HG02943 (cell line): ENCODE measurements around the gene SNTA1.
"Not testable (repeated sequence)": the region's sequence is repeated elsewhere in the genome, so short reads cannot be mapped to it uniquely, and the experiment has no call there.

Experiments used
- ATAC-seq: cut with Tn5 transposase; IDR thresholded peaks from one replicate; pipeline ENCODE4 v1.9.1; 2021; ENCODE audit warnings: mild to moderate bottlenecking, low read depth, moderate library complexity; ENCODE audit not compliant: unreplicated experiment

SNTA1 gene

GRCh38 chr20:33400812-33401183 is 42.8 kb downstream of the SNTA1 start:
- ATAC-seq, result peak; percentile 13

- ATAC-seq, result no peak
These were observed 43.6 kb downstream of the SNTA1 start for GRCh38 chr20:33399924-33400323.

- ATAC-seq, result no peak
These were observed 48.8 kb downstream of the SNTA1 start for GRCh38 chr20:33394718-33395117.

GRCh38 chr20:33393609-33394008 is 50.0 kb downstream of the SNTA1 start:
- no peak for ATAC-seq

- ATAC-seq, result no peak
These were observed 51.7 kb downstream of the SNTA1 start for GRCh38 chr20:33391722-33392415.

- not testable (repeated sequence) for ATAC-seq
These were observed 54.2 kb downstream of the SNTA1 start for GRCh38 chr20:33389326-33389725.

GRCh38 chr20:33388268-33388667 is 55.3 kb downstream of the SNTA1 start:
- ATAC-seq, result no peak

GRCh38 chr20:33387177-33387576 is 56.4 kb downstream of the SNTA1 start:
- no peak for ATAC-seq

- no peak for ATAC-seq
These were observed 56.9 kb downstream of the SNTA1 start for GRCh38 chr20:33386673-33387072.

- ATAC-seq, result no peak
These were observed 66.2 kb downstream of the SNTA1 start for GRCh38 chr20:33377366-33377765.

GRCh38 chr20:33373735-33374605 is 69.6 kb downstream of the SNTA1 start:
- ATAC-seq, result no peak

- ATAC-seq, result no peak
These were observed 70.5 kb downstream of the SNTA1 start for GRCh38 chr20:33372993-33373441.

- ATAC-seq, result no peak
These were observed 73.3 kb downstream of the SNTA1 start for GRCh38 chr20:33370291-33370690.

GRCh38 chr20:33362898-33363297 is 80.7 kb downstream of the SNTA1 start:
- ATAC-seq, result no peak

GRCh38 chr20:33359399-33360261 is 83.9 kb downstream of the SNTA1 start:
- ATAC-seq, result no peak
